ENCODE data around the gene NSF.

- TF ChIP-seq CTCF (IDR thresholded peaks at IDR 0.05; ENCODE audit: low read depth, low read length, poor library complexity, severe bottlenecking) (no peak), EZH2phosphoT487 (IDR thresholded peaks at IDR 0.05; ENCODE audit: borderline replicate concordance, low read length) (no peak)
Measured at GRCh38 chr17:46739982-46740381, 149.5 kb downstream of the NSF start.
